OCI-M1 (cell line): ENCODE measurements around the gene POMGNT2.

Experiments
- DNase-seq: peaks from one replicate; lab custom pipeline; 2025; lab: John Stamatoyannopoulos, UW

POMGNT2 gene

DNA sequence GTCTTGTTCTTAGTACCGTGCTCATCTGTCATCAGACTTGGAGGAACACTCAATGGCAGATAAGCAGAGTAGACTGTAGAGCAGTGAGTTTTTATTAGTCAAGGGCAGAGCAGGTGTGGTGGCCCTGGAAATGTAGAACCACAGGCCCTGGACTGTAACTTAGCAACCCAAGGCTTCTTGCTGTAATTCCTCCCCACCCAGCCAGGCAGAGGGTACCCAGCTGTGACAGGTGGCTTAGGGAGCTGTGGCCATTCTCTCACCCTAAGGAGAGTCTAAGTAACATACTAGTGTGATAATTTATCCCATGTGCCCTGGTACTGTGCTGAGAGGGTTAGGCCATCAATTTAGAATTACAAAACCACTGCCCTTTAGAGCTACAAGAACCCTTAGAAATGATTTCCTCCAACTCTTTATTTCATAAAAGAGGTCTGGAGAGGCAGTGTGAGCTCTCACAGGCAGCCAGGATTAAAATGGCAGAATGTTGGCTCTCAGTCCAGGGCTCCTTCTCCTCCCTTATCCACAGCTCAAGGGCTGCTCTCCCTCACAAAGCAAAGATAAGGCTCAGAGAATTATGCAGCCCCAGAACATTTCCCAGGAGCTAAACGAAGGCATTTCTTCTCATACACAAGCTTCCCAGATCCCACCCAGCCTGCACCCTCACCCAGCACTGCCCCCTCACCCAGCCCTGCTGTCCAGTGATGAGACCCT, 3.0 kb downstream of the POMGNT2 start:
- no peak for DNase-seq

DNA sequence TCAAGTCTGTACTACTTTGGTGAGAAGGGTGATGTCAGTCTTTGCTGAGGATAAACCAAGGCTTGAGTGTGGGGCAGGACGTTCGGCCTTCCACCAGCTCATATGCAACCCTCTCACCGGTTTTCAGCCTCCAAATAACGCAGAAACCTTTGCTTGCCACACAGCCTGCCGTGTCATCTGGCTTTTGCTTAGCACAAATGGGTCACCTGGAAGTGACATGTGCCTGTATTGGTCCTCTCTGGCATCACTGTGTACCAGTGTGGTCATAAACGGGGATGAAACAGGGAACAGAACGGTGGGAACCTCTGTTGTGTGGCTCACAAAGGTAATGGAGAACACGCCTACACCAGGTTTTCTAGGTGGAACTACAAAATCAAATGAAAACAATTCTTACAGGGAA, 7.1 kb downstream of the POMGNT2 start:
- no peak for DNase-seq

DNA sequence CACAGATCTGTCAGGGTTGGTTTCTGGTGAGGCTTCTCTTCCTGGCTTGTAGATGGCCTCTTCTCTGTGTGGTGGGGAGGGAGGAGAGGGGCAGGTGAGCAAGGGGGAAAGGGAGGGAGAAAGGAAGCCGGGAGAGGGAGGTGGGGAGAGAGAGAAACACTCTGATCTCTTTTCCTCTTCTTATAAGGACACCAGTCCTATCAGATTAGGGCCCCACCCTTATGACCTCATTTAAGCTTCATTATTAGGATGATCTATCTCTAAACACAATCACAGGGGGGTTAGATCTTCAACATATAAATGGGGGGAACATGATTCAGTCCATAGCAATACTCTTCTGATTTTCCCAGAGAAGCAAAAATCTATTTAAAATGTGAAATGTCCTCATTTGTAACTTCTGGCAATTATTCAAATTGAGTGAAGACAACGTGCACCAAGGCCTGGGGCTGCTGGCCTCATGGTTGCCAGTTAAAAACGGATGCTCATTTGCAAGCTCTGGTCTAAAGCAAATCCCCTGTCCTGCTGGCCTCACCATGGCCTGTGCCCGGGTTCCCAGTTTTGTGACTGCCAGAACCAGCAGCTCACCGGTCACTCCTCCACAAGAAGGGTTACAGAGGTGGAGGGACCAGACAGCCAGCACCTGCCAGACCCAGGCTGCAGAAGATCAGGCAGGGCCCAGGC, 8.3 kb downstream of the POMGNT2 start:
- no peak for DNase-seq

DNA sequence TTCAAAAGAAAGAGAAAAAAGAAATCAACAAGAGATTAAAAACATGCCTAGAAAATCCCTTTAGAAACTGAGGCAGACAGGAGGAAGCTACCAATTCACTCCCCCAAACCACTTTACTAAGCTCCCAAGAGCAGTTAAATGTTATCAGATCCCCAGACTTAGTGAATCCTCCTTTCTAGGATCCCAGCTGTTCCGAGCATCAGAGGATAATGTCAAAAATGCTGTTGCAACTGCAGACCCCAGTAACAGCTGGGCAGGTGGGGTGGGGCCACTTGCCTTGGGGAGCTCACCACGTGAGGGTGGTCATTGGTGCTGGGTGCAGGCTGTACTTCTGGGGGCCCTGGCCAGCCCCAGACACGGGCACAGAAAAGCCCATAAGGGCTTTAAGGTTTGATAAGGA, 9.1 kb downstream of the POMGNT2 start:
- DNase-seq, result no peak

- DNase-seq, result no peak
These were observed 10.5 kb downstream of the POMGNT2 start for GRCh38 chr3:43095370-43095769.

- DNase-seq, result no peak
These were observed 11.0 kb downstream of the POMGNT2 start for GRCh38 chr3:43094851-43095250.

GRCh38 chr3:43094381-43094780, 11.5 kb downstream of the POMGNT2 start:
- DNase-seq, result no peak

DNA sequence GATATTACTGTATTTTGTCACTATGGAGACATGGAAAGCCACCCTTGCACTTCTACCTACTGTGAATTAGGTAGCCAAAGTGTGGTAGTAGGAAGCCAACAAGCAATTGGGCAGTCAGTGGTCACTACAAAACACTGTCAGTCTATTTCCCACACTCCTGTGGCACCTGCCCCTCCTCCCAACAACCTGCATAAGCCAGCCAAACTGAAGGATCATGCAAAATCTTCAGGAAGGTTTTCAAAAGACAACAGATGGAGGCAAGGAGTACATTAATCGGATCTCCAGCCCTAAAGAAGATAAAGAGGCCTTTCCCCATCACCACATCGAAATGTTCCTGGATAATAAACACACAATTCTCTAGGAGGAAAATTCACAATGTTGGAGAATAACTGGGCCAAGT, 11.9 kb downstream of the POMGNT2 start:
- DNase-seq, result no peak

GRCh38 chr3:43093006-43093405, 12.9 kb downstream of the POMGNT2 start:
- DNase-seq, result no peak

DNA sequence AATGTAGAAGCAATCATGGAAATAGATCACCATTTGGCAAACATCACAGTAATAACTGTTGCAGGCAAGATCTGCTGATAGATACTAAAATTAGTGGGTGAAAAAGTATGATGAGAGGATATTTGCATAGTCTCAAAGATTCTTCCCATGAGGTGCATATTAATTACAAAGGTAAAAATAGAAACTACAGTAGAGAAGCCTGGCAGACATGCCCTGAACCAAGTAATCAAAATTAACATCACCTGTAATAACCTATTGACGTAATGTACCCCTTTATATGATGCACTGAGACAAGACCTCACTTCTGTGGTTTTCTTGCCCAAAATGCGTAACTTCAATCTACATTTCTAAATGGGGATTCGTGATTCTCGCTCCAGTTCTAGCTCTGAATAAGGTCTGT, 14.4 kb downstream of the POMGNT2 start:
- DNase-seq, result no peak

- DNase-seq, result no peak
These were observed 15.6 kb downstream of the POMGNT2 start for GRCh38 chr3:43090238-43090637.

- DNase-seq, result no peak
These were observed 16.8 kb downstream of the POMGNT2 start for GRCh38 chr3:43089081-43089480.

- DNase-seq, result peak; percentile 27
These were observed 18.6 kb downstream of the POMGNT2 start for GRCh38 chr3:43087249-43087776.

DNA sequence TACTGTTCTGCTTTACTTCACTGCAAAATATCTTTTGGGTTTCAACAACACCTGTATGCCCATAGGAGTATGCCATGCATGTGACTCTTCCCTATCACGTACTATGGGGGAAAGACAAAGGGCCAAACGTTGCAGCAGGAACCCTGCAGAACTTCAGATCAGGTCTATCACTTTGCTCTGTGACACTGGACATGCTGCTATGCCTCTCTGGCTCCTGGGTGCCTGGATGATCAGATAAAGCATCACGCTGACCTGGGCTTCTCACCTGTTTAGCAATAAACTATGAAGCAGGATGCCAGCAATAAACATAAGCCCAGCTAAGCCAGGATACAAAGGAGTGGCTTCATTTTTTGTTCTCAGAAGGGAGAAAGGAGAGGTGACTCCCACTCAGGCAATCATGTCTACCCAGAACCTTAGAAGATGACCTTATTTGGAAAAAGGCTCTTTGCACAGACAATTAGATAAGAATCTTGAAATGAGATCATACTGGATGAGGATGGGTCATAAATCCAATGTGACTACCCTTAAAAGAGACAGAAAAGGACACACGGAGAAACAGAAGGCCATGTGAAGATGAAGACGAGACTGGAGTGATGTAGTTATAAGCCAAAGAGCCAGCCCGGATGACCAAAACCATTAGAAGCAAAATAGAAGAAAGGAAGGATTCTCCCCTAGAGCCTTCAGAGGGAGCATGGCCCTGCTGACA, 19.3 kb downstream of the POMGNT2 start:
- DNase-seq, result peak; percentile 34

DNA sequence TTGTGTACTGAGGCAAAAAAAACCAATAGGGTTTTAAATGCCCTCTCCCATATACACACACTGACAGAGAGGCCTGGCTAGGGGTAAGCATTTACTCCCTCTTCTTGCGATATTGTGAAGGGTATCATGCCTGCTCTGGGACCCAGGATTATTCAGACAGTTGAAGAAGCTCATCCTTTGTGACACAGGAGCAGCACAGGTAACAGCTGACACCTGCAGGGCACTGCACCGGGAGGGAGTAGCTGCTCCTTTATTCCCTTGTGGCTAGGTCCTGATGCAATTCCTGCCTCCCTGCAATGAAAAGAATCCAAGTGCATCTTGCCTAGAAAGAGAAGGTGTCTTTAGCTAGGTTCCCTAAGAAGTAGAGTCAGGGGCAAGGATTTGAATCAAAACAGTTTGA, 23.4 kb downstream of the POMGNT2 start:
- DNase-seq, result no peak

- DNase-seq, result no peak
These were observed 24.1 kb downstream of the POMGNT2 start for GRCh38 chr3:43081796-43082195.

GRCh38 chr3:43080726-43081568, 24.9 kb downstream of the POMGNT2 start:
- no peak for DNase-seq

DNA sequence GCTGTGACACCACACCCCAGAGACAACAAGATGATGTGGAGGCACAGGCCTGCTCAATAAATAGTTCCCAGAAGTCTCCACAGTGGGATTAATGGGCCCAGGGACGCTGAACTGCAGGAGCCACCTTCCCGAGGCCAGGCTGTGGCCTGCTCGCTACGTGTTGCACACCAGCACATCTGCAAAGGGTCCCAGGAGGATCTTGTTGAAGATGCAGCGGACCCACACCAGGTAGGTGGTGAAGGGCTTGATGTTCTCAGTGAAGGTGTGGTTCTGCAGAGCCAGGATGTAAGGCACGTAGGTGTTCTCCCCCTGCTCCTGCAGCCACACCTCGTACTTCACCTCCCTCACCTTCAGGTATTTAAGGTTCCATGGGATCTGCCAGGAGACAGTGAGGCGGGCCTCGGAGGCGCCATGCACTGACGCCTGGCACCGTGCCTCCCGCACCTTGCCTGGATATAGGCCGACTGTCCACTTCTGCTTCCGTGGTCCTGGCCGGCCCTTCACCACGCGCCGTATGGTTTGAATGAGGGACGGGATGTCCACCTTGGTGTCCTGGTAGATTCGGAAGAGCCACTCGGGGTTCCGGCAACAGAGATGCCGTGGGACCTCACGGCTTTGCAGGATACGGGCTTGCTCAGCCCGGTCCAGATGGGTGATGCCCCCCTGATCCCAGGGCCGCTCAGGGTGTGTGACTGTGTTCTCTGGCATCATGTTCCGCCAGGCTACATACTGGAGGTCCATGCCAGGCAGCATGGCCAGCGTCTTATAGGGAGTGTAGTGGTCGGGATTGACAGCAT, 26.1 kb downstream of the POMGNT2 start:
- no peak for DNase-seq

- DNase-seq, result no peak
These were observed 28.2 kb downstream of the POMGNT2 start for GRCh38 chr3:43077707-43078106.

DNA sequence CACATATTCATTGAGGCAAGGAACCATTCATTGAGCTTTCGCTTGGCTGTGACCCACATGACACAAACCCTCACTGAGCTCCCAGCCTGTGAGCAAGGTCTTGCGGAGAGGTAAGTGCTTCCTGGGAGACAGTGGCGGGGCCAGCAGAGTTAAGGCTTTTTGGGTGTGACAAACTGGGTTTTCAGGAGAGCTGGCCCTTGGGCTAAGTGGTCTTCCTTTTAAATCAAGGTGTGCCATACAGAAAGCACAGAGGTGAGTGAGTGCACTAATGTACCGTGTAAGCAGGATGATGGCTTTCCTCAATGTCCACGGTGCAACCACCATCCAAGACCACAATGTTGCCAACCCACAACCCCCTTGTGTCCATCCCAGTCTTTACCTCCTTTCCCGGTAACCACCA, 28.6 kb downstream of the POMGNT2 start:
- no peak for DNase-seq

GRCh38 chr3:43076857-43077256, 29.0 kb downstream of the POMGNT2 start:
- DNase-seq, result no peak
